HG03175 (cell line): ENCODE results near the gene PARP9.
A peak's percentile ranks its signal among the peaks of the same experiment; 100 is the strongest.
"Not testable (repeated sequence)": the region's sequence is repeated elsewhere in the genome, so short reads cannot be mapped to it uniquely, and the experiment has no call there.

Source experiments
- ATAC-seq: cut with Tn5 transposase; IDR thresholded peaks from one replicate; pipeline ENCODE4 v1.9.1; 2021; ENCODE audit warnings: mild to moderate bottlenecking, moderate library complexity; ENCODE audit not compliant: unreplicated experiment

The PARP9 gene

GRCh38 chr3:122576174-122576940 is 12.3 kb upstream of the PARP9 start:
- peak; percentile 90 for ATAC-seq

- peak; percentile 28 for ATAC-seq
These were observed 8.9 kb upstream of the PARP9 start for GRCh38 chr3:122572940-122573412.

GRCh38 chr3:122568755-122569154 is 4.7 kb upstream of the PARP9 start:
- ATAC-seq: no peak

DNA sequence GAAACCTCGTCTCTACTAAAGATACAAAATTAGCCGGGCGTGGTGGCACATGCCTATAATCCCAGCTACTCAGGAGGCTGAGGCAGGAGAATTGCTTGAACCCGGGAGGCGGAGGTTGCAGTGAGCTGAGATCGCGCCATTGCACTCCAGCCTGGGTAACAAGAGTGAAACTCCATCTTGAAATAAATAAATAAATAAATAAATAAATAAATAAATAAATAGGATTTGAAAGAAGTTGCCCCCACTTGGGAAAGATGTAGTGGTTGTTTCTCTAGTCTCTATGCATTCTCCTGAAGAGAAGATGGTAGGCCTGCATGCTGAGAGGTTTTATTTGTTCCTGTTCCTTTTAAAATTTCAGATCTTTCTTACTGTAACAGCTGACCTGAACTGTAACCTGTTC is 4.0 kb upstream of the PARP9 start:
- ATAC-seq: not testable (repeated sequence)

- no peak for ATAC-seq
These were observed 429 bp downstream of the PARP9 start for GRCh38 chr3:122563717-122564025.

DNA sequence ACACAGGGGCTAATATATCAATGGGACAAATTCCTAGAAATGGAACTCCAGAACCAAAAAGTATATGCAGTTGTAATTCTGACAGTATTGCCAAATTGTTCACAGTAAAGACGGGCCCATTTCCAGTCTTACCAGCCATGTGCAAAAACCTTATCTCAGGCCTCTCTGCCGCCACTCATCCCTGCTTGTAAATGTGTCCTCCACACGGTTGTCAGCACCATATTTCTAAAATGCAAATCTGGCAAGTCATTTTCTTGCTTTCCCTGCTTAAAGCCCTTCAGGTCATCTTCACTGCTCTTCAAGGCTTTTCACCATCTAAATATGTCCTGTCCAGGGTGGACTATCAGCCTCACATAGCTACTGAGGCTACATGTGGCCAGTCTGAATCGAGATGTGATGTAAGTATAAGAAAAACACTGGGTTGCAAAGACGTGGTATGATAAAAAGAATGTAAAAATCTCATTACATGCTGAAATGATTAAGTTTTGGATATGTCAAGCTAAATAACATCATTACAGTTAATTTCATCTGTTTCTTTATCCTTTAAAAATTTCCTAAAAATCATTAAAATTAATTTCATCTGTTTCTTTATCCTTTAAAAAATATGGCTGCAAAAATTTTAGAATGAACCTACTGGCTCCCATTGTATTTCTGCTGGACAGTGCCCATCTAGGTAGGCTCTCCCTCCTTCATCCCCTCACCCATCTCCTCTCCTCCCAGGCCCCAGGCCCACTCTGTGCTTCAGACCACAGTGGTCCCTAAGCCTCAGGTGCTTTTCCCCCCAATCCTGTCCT is 980 bp downstream of the PARP9 start:
- no peak for ATAC-seq

- ATAC-seq: no peak
These were observed 3.4 kb downstream of the PARP9 start for GRCh38 chr3:122560680-122561079.

DNA sequence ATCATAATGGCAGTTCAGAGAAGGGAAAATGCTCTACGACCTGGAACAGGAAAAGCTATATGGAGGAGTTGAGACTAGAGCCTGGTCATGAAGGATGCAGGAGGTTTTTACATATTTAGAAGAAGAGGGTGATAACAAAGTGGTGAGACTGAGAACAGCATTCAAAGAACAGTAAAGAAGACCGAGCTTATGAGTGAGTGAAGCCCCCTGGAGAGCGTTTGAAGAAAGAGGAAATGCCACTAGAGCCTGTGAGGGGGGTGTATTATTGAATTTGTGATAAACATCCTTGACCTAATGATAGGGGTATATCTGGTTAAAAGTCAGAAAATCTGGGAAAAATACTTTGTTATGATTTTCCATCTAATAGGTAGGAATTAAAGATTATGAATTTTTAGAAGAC is 4.2 kb downstream of the PARP9 start:
- no peak for ATAC-seq

- no peak for ATAC-seq
These were observed 5.5 kb downstream of the PARP9 start for GRCh38 chr3:122558605-122559004.

GRCh38 chr3:122557356-122557755 is 6.7 kb downstream of the PARP9 start:
- ATAC-seq: no peak

DNA sequence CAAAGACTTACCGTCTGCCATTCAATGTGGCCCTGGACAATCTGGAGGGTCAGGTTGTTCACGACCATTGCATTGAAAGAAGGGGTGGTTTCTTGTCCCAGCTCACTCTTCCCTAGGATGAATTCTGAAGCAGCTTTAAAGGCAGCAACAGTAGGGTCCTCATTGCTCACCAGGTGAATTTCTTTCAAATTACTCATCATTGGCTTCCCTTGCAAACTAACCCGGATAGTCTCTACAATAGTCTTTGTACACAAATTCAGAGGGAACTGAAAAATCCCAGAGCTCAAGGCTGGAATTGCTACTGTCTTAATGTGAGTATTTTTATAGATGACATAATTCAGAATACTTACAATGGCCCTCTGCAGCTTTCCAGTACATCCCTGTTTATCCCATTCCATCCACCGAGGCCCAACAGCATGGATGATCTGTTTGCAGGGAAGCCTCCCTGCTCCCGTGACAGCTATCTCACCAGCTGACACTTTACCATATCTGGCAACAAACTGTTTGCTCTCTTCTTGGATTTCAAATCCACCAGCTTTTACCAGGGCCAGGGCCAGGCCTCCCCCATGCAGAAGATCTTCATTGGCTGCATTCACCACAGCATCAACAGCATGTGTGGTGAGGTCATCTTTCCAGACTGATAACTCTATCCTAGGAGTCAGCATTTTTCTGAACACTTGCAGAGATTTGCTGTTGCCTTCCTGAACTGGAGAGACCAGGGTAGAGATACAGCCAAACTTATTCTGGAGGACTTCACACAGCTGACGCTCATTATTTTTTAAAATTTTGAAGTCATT is 8.6 kb downstream of the PARP9 start:
- ATAC-seq: no peak

- ATAC-seq: no peak
These were observed 10.9 kb downstream of the PARP9 start for GRCh38 chr3:122553171-122553570.

DNA sequence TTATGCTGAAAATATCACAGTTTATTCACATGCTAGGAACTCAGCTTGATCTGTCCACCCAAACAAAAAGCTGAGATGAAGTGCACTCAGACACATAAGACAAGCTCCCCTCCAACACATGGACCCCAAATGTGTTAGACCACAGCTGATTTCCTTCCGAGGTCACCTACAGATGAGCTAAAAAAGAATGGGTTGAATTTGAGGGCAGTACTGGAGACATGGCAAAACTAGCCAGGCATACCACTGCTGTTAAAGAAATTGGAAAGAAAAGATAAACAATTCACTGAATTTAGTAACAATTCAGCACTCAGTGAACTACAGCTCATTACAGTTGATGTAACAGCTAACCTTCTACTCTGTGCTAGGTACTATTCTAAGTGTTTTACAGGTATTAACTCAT is 15.5 kb downstream of the PARP9 start:
- ATAC-seq: no peak

DNA sequence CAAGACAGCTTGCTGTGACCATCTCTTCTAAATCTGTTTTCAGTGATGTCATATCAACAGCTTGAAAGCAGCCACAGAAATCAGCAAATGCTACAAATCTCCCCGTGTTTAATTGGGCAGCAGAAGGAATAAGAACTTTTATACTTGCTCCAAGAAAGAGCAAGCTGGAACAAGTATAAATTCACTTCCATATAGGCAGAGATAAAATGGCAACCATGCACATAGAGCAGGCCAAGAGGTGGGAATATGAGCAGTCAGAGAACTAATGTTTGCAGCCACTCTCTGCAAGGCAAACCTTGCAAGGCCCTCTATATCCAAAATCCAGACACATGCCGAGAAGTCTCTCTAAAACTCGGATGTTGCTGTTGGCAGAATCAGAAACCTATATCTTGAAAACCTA is 16.0 kb downstream of the PARP9 start:
- no peak for ATAC-seq

- no peak for ATAC-seq
These were observed 17.9 kb downstream of the PARP9 start for GRCh38 chr3:122546151-122546550.

GRCh38 chr3:122538956-122539490 is 25.1 kb downstream of the PARP9 start:
- ATAC-seq: no peak

GRCh38 chr3:122536632-122537001 is 27.5 kb downstream of the PARP9 start:
- ATAC-seq: no peak

- ATAC-seq: no peak
These were observed 28.0 kb downstream of the PARP9 start for GRCh38 chr3:122535964-122536631.

- peak; percentile 99 for ATAC-seq
These were observed 30.2 kb downstream of the PARP9 start for GRCh38 chr3:122533931-122534334.

DNA sequence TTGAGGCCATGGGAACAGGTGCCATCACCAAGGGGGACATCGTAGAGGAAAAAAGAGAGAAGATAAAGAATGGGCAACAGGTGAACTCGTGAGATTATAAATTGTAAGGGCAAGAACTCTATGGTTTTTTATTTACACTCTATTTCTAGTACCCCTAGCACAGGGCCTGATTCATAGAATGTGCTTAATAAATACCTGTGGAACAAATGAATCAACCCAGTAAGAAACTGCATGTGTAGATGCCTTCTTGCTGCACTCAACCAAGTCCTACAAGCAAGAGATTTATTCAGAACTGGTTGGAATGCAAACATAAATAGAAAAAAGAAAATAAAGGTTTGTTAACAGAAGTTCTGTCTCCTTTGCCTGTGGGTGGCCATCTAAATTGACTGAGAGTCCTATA is 30.6 kb downstream of the PARP9 start:
- no peak for ATAC-seq

DNA sequence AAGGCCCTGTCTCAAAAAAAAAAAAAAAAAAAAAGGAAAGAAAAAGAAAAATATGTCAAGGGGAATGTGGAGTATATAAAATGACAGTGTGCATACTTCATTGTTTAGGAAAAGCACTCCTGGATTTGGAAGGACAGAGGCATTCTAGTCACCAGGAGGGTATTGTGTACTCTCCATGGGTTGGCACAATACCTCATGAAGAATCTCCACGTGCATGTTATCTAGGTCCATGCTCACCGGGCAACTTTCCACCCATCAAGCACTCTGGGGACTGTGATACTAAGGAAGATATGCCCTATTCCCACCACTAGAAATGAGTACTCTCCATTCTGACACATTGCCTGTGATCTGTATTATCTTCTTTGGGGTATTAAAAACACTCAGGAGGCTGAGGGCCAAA is 33.9 kb downstream of the PARP9 start:
- ATAC-seq: no peak
